D721Med (cell line): Measurements from ENCODE around the gene NENF.
A peak's percentile ranks its signal among the peaks of the same experiment; 100 is the strongest.

Experiments used
- DNase-seq: peaks from one replicate; pipeline ENCODE4 v3.0.0; 2011; ENCODE audit warnings: low spot score; ENCODE audit not compliant: insufficient read length
- FAIRE-seq: peaks from 2 replicates; lab custom pipeline; 2011; peaks lifted over from hg19 to GRCh38; lab: Jason Lieb, UNC
- TF ChIP-seq, protein P1 (sequence below): IDR thresholded peaks from 2 replicates; pipeline ENCODE4 v1.5.1; 2012; ENCODE audit warnings: mild to moderate bottlenecking, control low read depth; ENCODE audit not compliant: insufficient read depth; ENCODE audit errors: missing control alignments

Gene NENF

DNA sequence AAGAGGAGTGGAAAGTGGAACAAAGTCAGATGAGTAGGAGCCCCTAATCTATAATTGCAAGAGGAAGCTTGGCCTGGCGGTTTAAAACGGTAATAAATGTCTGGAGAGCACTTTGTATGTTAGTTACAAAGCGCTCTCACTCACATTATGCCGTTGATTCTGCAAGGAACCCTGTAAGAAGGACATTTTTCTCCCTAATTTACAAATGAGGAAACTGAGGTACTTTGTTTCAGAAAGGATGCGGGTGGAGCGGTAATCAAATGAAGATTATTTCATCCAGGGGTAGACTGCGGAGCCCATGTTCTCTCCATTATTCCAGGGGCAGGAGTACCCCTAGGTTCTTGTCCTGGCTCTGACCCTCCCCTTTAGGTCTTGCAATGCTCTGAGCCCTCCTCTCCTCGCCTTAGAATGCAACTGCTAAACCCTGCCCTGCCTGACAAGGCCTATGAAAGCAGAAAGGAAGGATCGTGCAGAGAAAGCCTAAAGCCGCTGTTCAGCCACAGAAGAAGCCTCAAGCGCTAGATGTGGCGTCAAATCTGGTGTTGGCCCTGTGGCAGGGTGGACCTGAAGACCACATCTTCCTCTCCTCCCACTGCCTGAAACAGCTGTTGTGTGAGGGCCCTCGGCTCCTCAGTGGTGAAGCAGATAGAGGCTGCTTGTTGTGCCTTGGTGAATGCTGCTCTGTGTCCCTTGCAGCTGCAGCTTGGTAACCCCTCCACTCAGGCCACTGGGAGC is 17.4 kb upstream of the NENF start:
- FAIRE-seq (no peak), DNase-seq (no peak)
- TF ChIP-seq, protein P1, sequence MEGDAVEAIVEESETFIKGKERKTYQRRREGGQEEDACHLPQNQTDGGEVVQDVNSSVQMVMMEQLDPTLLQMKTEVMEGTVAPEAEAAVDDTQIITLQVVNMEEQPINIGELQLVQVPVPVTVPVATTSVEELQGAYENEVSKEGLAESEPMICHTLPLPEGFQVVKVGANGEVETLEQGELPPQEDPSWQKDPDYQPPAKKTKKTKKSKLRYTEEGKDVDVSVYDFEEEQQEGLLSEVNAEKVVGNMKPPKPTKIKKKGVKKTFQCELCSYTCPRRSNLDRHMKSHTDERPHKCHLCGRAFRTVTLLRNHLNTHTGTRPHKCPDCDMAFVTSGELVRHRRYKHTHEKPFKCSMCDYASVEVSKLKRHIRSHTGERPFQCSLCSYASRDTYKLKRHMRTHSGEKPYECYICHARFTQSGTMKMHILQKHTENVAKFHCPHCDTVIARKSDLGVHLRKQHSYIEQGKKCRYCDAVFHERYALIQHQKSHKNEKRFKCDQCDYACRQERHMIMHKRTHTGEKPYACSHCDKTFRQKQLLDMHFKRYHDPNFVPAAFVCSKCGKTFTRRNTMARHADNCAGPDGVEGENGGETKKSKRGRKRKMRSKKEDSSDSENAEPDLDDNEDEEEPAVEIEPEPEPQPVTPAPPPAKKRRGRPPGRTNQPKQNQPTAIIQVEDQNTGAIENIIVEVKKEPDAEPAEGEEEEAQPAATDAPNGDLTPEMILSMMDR = no peak

DNA sequence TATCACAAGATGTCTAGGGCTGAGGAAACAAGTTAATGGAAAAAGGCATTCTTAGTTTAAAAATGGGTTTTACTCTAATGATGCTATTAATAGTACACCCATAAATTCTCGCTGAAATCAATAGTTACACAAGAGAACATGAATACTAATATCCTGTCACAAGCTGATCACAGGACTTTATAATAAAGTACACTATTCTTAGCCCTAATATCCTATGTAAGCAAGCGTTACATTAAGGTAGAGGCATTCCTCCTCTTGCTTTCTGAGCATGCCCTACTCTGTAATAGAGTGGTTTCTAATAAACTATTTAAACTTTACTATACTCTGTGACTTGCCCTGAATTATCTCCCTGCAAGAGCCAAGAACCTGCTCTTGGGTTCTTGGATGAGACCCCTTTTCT is 11.6 kb upstream of the NENF start:
- TF ChIP-seq, protein P1 = no peak
- no peak for DNase-seq
- no peak for FAIRE-seq

DNA sequence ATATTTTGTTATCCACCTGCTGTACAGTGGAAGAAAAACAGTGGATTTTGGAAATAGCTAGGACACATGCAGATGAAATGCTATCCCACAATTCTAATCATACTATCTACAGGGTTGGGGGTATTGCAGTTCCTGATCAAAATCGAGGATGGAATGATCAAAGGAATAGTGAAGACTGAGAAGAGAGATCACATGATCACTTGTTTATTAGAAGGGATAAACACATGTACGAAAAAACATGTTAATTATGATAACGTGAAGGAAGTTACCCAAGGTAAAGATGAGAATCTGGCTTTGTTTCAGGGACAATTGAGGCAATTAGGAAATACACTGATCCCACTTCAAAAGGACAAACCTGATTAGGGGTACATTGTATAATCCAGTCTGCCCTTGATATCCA is 8.8 kb upstream of the NENF start:
- DNase-seq = no peak

DNA sequence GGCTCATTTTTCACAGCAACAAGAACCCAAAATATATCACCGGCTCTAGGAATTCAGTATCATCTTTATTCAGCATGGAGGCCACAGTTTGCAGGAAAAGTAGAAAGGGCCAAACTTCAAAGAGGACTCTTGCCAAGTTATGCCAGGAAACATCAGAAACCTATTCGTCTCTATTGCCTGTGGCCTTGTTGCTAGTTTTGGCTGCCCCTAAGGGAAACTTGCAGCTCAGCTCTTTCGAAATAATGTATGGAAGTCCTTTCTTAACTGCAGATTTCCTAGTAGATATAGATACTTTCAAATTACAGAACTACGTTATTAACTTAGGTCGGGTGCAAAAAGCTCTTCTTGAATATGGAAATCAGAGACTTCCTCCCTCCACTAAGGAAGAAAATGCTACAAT is 4.2 kb upstream of the NENF start:
- no peak for DNase-seq

More for the DNA sequence above, 8.8 kb upstream of the NENF start:
- peak; percentile 75 for FAIRE-seq
- TF ChIP-seq, protein P1 = no peak

DNA sequence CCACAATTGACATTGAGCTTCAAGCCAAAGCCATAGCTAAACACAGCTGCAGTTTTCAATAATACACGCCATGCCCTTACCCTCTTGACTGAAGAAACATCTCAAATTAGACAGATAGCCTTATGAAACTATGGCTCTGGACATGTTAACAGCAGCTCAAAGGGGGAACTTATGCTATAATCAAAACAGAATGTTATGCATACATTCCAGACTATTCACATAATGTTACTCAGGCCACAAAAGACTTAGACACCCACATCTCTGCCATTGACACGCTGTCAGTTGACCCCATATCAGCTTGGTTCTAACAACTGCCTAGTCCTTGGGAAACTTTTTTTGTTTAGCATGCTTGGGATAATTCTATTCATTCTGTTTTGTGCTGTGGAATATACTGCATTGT is 2.3 kb upstream of the NENF start:
- TF ChIP-seq, protein P1 = no peak
- DNase-seq (no peak), FAIRE-seq (no peak)

More for the DNA sequence above, 4.2 kb upstream of the NENF start:
- FAIRE-seq = no peak
- TF ChIP-seq, protein P1 = no peak

DNA sequence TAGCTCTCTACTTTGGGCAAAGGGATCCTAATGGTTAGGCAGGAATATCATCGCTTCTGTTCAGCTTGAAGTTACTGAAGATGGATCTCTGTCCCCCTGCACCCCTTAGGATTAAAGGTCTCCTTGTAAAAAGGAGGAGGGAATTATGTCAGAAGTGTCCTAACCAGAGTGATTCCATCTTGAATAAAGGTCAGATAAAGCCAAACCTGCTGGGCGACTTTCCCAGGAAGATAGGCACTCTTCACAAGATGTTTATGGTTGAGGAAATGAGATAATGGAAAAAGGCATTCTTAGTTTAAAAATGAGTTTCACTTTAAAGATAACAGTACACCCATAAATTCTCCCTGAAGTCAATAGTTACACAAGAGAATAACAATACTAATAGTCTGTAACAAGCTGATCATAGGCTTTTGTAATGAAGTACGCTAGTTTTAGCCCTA is 1.7 kb upstream of the NENF start:
- TF ChIP-seq, protein P1 = no peak
- DNase-seq = no peak
- FAIRE-seq = no peak

DNA sequence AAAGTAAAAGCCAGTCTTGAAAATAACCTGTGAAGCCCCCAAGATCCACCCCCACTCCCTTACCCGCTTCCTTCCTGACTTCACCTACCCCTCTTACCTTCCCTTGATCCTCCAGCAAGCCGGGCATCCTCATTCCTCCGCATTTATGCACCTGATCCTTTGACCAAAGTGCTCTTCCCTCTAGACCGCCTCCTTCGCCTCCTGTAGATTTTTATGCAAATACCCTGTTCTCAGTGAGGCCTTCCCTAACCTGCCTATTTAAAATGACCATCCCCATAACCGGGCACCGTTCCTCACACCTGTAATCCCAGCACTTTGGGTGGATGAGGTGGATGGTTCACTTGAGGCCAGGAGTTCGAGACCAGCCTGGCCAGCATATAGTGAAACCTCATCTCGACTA is 1.1 kb upstream of the NENF start:
- TF ChIP-seq, protein P1 = no peak
- FAIRE-seq (no peak), DNase-seq (no peak)
